Trophoblast cell (in vitro differentiated cells and primary cell): ENCODE results near the gene CYP2B6.
"Not testable (repeated sequence)": the region's sequence is repeated elsewhere in the genome, so short reads cannot be mapped to it uniquely, and the experiment has no call there.

ENCODE experiments used
- DNase-seq, 2 donors: peaks; one replicate each; pipeline ENCODE4 v3.0.0-alpha.2; 2016
- H2AFZ ChIP-seq: 2 replicates; pipeline ENCODE4 v1.6.1; 2013; ENCODE audit warnings: low read length, moderate library complexity, mild to moderate bottlenecking; ENCODE audit not compliant: insufficient read depth, poor library complexity
- H2AK5ac ChIP-seq: 2 replicates; pipeline ENCODE4 v1.6.1; 2013; ENCODE audit warnings: mild to moderate bottlenecking, low read length
- H2BK120ac ChIP-seq: 2 replicates; pipeline ENCODE4 v1.6.1; 2013; ENCODE audit warnings: low read length, mild to moderate bottlenecking, moderate library complexity; ENCODE audit not compliant: insufficient read depth, poor library complexity
- H2BK12ac ChIP-seq: 2 replicates; pipeline ENCODE4 v1.6.1; 2013; ENCODE audit warnings: mild to moderate bottlenecking, low read length, moderate library complexity
- H2BK5ac ChIP-seq: 2 replicates; pipeline ENCODE4 v1.6.1; 2013; ENCODE audit warnings: low read length, low read depth, moderate library complexity, mild to moderate bottlenecking; ENCODE audit not compliant: poor library complexity
- H3K14ac ChIP-seq: 2 replicates; pipeline ENCODE4 v1.6.1; 2013; ENCODE audit warnings: mild to moderate bottlenecking, low read length
- H3K18ac ChIP-seq: 2 replicates; pipeline ENCODE4 v1.6.1; 2013; ENCODE audit warnings: mild to moderate bottlenecking, low read length
- H3K23ac ChIP-seq: 2 replicates; pipeline ENCODE4 v1.6.1; 2013; ENCODE audit warnings: low read length
- H3K27ac ChIP-seq: 2 replicates; pipeline ENCODE4 v1.5.1; 2013; ENCODE audit warnings: low read depth, mild to moderate bottlenecking, inconsistent platforms, low read length, moderate library complexity
- H3K27me3 ChIP-seq: 2 replicates; pipeline ENCODE4 v1.6.1; 2013; ENCODE audit warnings: inconsistent platforms, mild to moderate bottlenecking, low read length, moderate library complexity; ENCODE audit not compliant: insufficient read depth
- H3K36me3 ChIP-seq, 2 experiments: 1 replicate in 1 of 2; 2 replicates in 1 of 2; pipeline ENCODE4 v1.6.1; 2013; ENCODE audit warnings: low read length in 2 of 2, mild to moderate bottlenecking in 2 of 2, moderate library complexity in 1 of 2; ENCODE audit not compliant: insufficient read depth in 2 of 2, control insufficient read depth in 1 of 2
- H3K4ac ChIP-seq: 2 replicates; pipeline ENCODE4 v1.6.1; 2013; ENCODE audit warnings: low read depth, mild to moderate bottlenecking, low read length, moderate library complexity
- H3K4me1 ChIP-seq, 2 experiments: 1 replicate in 1 of 2; 2 replicates in 1 of 2; pipeline ENCODE4 v1.6.1; 2013; ENCODE audit warnings: low read length in 2 of 2, mild to moderate bottlenecking in 2 of 2, moderate library complexity in 1 of 2; ENCODE audit not compliant: insufficient read depth in 2 of 2, control insufficient read depth in 1 of 2
- H3K4me2 ChIP-seq: 2 replicates; pipeline ENCODE4 v1.6.1; 2013; ENCODE audit warnings: inconsistent platforms, mild to moderate bottlenecking, low read length, moderate library complexity
- H3K4me3 ChIP-seq: 2 replicates; pipeline ENCODE4 v1.5.1; 2013; ENCODE audit warnings: mild to moderate bottlenecking, low read depth, low read length, inconsistent platforms
- H3K79me1 ChIP-seq: one replicate; pipeline ENCODE4 v1.6.1; 2013; ENCODE audit warnings: low read length
- H3K79me2 ChIP-seq: 2 replicates; pipeline ENCODE4 v1.6.1; 2013; ENCODE audit warnings: low read length, mild to moderate bottlenecking; ENCODE audit not compliant: control insufficient read depth, insufficient read depth, poor library complexity
- H3K9ac ChIP-seq: 2 replicates; pipeline ENCODE4 v1.6.1; 2013; ENCODE audit warnings: mild to moderate bottlenecking, low read length
- H3K9me3 ChIP-seq: 2 replicates; pipeline ENCODE4 v1.6.1; 2013; ENCODE audit warnings: low read depth, mild to moderate bottlenecking, control low read depth, inconsistent platforms, low read length; ENCODE audit not compliant: insufficient read depth
- H4K12ac ChIP-seq: 2 replicates; pipeline ENCODE4 v1.6.1; 2013; ENCODE audit warnings: low read depth, mild to moderate bottlenecking, low read length, moderate library complexity
- H4K8ac ChIP-seq: 2 replicates; pipeline ENCODE4 v1.6.1; 2013; ENCODE audit warnings: low read depth, mild to moderate bottlenecking, low read length, moderate library complexity
- H4K91ac ChIP-seq: one replicate; pipeline ENCODE4 v1.6.1; 2013; ENCODE audit warnings: low read depth, mild to moderate bottlenecking, low read length, moderate library complexity
- WGBS: extraction: QIAGEN DNeasy Blood & Tissue Kit; methylation state at CpG from one replicate; pipeline ENCODE4 v1.1.7; 2013; ENCODE audit warnings: missing lambda C conversion rate; ENCODE audit not compliant: insufficient read length, insufficient coverage; ENCODE audit errors: extremely low coverage; 5-methylcytosine and 5-hydroxymethylcytosine counted together

Gene CYP2B6

GRCh38 chr19:40989453-40989852 is 1.6 kb upstream of the CYP2B6 start:
- H4K91ac ChIP-seq: no peak overlapping the region
- H3K9me3 ChIP-seq: peaks cover 2% of the 10 kb centered on the region
- no CpG with 5 or more reads among the region's 7 CpGs for WGBS
- no peak overlapping the region for H2BK12ac ChIP-seq
- H2AK5ac ChIP-seq: no peak overlapping the region
- H4K8ac ChIP-seq: no peak overlapping the region
- no peaks in the 10 kb centered on the region for H3K36me3 ChIP-seq
- no peaks in the 10 kb centered on the region for H3K4me1 ChIP-seq
- no peak overlapping the region for H3K9ac ChIP-seq
- DNase-seq: no peak
- no peak overlapping the region for H3K18ac ChIP-seq
- no peaks in the 10 kb centered on the region for H3K79me2 ChIP-seq
- H2BK5ac ChIP-seq: no peak overlapping the region
- no peak overlapping the region for H4K12ac ChIP-seq
- H3K4me2 ChIP-seq: no peak overlapping the region
- no peaks in the 10 kb centered on the region for H3K79me1 ChIP-seq
- no peak overlapping the region for H2AFZ ChIP-seq
- no peak overlapping the region for H3K27ac ChIP-seq
- H2BK120ac ChIP-seq: no peak overlapping the region
- H3K14ac ChIP-seq: no peak overlapping the region
- no peaks in the 10 kb centered on the region for H3K27me3 ChIP-seq
- no peak overlapping the region for H3K4ac ChIP-seq
- H3K4me3 ChIP-seq: no peak overlapping the region
- H3K23ac ChIP-seq: no peak overlapping the region

DNA sequence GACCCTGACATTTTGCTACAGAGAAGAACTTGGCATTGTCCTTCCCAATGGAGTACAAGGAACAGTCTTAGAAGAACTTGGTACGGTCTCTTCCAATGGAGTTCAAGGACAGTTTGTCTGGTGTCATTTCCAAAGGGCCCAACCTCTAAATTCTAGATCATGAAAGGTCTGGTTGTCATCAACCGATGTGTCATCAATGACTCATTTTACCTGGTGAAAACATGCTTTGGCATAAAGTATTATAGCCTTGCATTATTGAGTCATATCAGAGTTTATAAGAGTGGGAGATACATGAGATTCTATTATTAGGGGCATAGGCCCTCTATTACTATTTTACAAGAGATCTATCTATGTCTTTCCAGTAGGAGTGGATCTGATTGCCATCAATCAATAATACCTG is 4.3 kb downstream of the CYP2B6 start:
- no peak overlapping the region for H2BK120ac ChIP-seq
- H4K12ac ChIP-seq: no peak overlapping the region
- no peak overlapping the region for H3K18ac ChIP-seq
- H3K14ac ChIP-seq: no peak overlapping the region
- no peak for DNase-seq
- no peak overlapping the region for H3K27ac ChIP-seq
- no peak overlapping the region for H3K23ac ChIP-seq
- no CpG with 5 or more reads among the region's 2 CpGs for WGBS
- no peak overlapping the region for H4K91ac ChIP-seq
- no peak overlapping the region for H2AFZ ChIP-seq
- no peaks in the 10 kb centered on the region for H3K36me3 ChIP-seq
- no peak overlapping the region for H3K9ac ChIP-seq
- no peak overlapping the region for H3K4ac ChIP-seq
- H2AK5ac ChIP-seq: no peak overlapping the region
- H2BK5ac ChIP-seq: no peak overlapping the region
- H2BK12ac ChIP-seq: no peak overlapping the region
- no peaks in the 10 kb centered on the region for H3K27me3 ChIP-seq
- H3K4me3 ChIP-seq: no peak overlapping the region
- H3K79me2 ChIP-seq: no peaks in the 10 kb centered on the region
- no peaks in the 10 kb centered on the region for H3K79me1 ChIP-seq
- H4K8ac ChIP-seq: no peak overlapping the region
- H3K4me1 ChIP-seq: no peaks in the 10 kb centered on the region
- no peak overlapping the region for H3K4me2 ChIP-seq
- H3K9me3 ChIP-seq: peaks cover 3% of the 10 kb centered on the region

DNA sequence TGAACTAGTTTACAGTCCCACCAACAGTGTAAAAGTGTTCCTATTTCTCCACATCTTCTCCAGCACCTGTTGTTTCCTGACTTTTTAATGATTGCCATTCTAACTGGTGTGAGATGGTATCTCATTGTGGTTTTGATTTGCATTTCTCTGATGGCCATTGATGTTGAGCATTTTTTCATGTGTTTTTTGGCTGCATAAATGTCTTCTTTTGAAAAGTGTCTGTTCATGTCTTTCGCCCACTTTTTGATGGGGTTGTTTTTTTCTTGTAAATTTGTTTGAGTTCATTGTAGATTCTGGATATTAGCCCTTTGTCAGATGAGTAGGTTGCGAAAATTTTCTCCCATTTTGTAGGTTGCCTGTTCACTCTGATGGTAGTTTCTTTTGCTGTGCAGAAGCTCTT is 7.9 kb downstream of the CYP2B6 start:
- H3K27ac ChIP-seq, H3K9ac ChIP-seq, H2BK5ac ChIP-seq, H3K14ac ChIP-seq, H3K4me3 ChIP-seq, H2AFZ ChIP-seq, H3K4ac ChIP-seq, H2BK120ac ChIP-seq, H3K4me2 ChIP-seq, H3K4me1 ChIP-seq, H2AK5ac ChIP-seq, H3K79me1 ChIP-seq, H3K27me3 ChIP-seq, H4K12ac ChIP-seq, H3K23ac ChIP-seq, H4K91ac ChIP-seq, H3K18ac ChIP-seq, H3K79me2 ChIP-seq, DNase-seq, H3K9me3 ChIP-seq, H4K8ac ChIP-seq, H3K36me3 ChIP-seq, H2BK12ac ChIP-seq: not testable (repeated sequence)
- WGBS: no CpG with 5 or more reads among the region's 2 CpGs

DNA sequence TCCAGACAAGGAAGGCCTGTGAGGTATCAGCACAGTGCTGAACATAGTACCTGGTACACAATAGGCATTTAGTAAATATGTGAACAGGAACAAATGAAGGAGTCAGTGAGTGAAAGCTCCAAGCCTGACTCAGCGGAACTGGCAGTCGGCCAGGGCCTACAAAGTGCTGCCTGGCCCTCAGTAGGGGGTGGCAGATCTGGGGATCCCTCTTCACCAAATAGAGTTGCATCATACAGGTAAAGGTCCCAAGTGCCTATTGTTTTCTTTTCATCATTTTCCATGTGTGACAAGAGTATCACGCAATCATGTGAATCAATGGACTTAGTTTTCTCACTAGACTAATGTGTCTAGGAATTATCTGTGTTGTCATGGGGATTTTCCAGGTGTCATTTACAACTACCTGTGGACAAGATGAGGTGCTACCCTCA is 9.2 kb downstream of the CYP2B6 start:
- Histone ChIP-seq H3K9me3 (peaks cover 1% of the 10 kb centered on the region), H3K27ac (no peak overlapping the region), H3K23ac (no peak overlapping the region), H3K14ac (no peak overlapping the region), H3K27me3 (no peaks in the 10 kb centered on the region), H3K4me1 (no peaks in the 10 kb centered on the region), H3K4ac (no peak overlapping the region), H2BK120ac (no peak overlapping the region), H3K36me3 (no peaks in the 10 kb centered on the region), H3K79me2 (no peaks in the 10 kb centered on the region), H3K9ac (no peak overlapping the region), H4K12ac (no peak overlapping the region), H3K79me1 (no peaks in the 10 kb centered on the region), H3K4me3 (no peak overlapping the region), H2BK5ac (no peak overlapping the region), H4K8ac (no peak overlapping the region), H3K18ac (no peak overlapping the region), H4K91ac (no peak overlapping the region), H2AK5ac (no peak overlapping the region), H3K4me2 (no peak overlapping the region), H2BK12ac (no peak overlapping the region), H2AFZ (no peak overlapping the region)
- no CpG with 5 or more reads among the region's 3 CpGs for WGBS
- DNase-seq: no peak
